Spleen (tissue), 13 donors: ENCODE data around the gene BLNK. TPM values are rescaled to one million over a fixed set of nuclear protein-coding genes. Genes with fewer than 3 reads are reported as not detected.

Source experiments
- DNase-seq: peaks from one replicate; pipeline ENCODE4 v3.0.0-alpha.2; 2020
- H3K27ac ChIP-seq, 8 donors: fragments of 200-600 bp; sonication (generic) in 7 of 8; 1 replicate in 4 of 8; 2 replicates in 4 of 8; pipeline versions ENCODE4 v1.5.0 to v1.8.0; 2016 to 2021; ENCODE audit warnings: inconsistent platforms in 4 of 8, mild to moderate bottlenecking in 4 of 8, moderate library complexity in 1 of 8
- H3K27me3 ChIP-seq, 7 donors: fragments of 200-600 bp; sonication (generic) in 6 of 7; replicated peaks in 1 of 7; 1 replicate in 4 of 7; 2 replicates in 3 of 7; pipeline versions ENCODE4 v1.5.0 to v1.8.0; 2016 to 2021; ENCODE audit warnings: inconsistent platforms in 3 of 7, mild to moderate bottlenecking in 1 of 7
- H3K36me3 ChIP-seq, 6 donors: fragments of 200-600 bp; sonication (generic) in 5 of 6; 1 replicate in 4 of 6; 2 replicates in 2 of 6; pipeline versions ENCODE4 v1.5.0 to v1.8.0; 2016 to 2021; ENCODE audit warnings: inconsistent platforms in 2 of 6
- H3K4me1 ChIP-seq, 6 donors: fragments of 200-600 bp; sonication (generic) in 5 of 6; 1 replicate in 3 of 6; 2 replicates in 3 of 6; pipeline versions ENCODE4 v1.5.0 to v1.8.0; 2016 to 2021; ENCODE audit warnings: inconsistent platforms in 3 of 6
- H3K4me3 ChIP-seq, 8 donors: fragments of 200-600 bp; sonication (generic) in 7 of 8; 1 replicate in 4 of 8; 2 replicates in 4 of 8; pipeline versions ENCODE4 v1.5.0 to v1.8.0; 2016 to 2021; ENCODE audit warnings: inconsistent platforms in 4 of 8, mild to moderate bottlenecking in 4 of 8, moderate library complexity in 2 of 8
- H3K9me3 ChIP-seq, 8 donors: fragments of 200-600 bp; sonication (generic) in 7 of 8; 1 replicate in 4 of 8; 2 replicates in 4 of 8; pipeline versions ENCODE4 v1.5.0 to v1.8.0; 2016 to 2021; ENCODE audit warnings: inconsistent platforms in 4 of 8
- CTCF ChIP-seq, 11 experiments: fragments of 200-600 bp in 7 of 11; fragments of 450-650 bp in 4 of 11; sonication (generic) in 4 of 11; IDR thresholded peaks in 8 of 11; conservative IDR thresholded peaks in 3 of 11; 1 replicate in 7 of 11; 2 replicates in 4 of 11; pipeline versions ENCODE4 v1.4.0 to v1.8.0; 2016 to 2021; ENCODE audit warnings: antibody characterized with exemption in 11 of 11, inconsistent platforms in 4 of 11, mild to moderate bottlenecking in 1 of 11
- POLR2A ChIP-seq, 3 donors: fragments of 450-650 bp; IDR thresholded peaks; one replicate each; pipeline ENCODE4 v1.5.1; 2017; ENCODE audit warnings: antibody characterized with exemption in 3 of 3, mild to moderate bottlenecking in 1 of 3
- POLR2AphosphoS5 ChIP-seq, 3 donors: sonication (generic); formaldehyde crosslinking; IDR thresholded peaks; one replicate each; pipeline ENCODE4 v1.5.1; 2017; ENCODE audit warnings: antibody characterized with exemption in 3 of 3
- WGBS, 5 donors: extraction: QIAGEN DNeasy Blood & Tissue Kit in 3 of 5; methylation state at CpG; one replicate each; pipeline versions ENCODE4 v1.1.5 to v1.1.7; 2013 to 2018; 5-methylcytosine and 5-hydroxymethylcytosine counted together
- intact Hi-C: fragments of 100-400 bp; cut with DNase I; formaldehyde crosslinking; loops from one replicate; pipeline ENCODE4 v1.15.0; 2023; ENCODE audit warnings: low total_unique reads
- long read RNA-seq, 2 donors: transcript quantifications; one replicate each; lab custom pipeline, GENCODE V29; 2026
- polyA plus RNA-seq, 3 donors: library from polyadenylated mRNA; stranded (reverse); fragments of 200-250 nt; gene quantifications; one replicate each; pipeline ENCODE4 v1.2.1, GENCODE V29; 2013
- total RNA-seq, 7 donors: library from RNA; depleted of rRNA in 3 of 7; stranded (reverse); fragments of >200 nt in 3 of 7; fragmentation: NEBNext Ultra II Directional in 4 of 7; extraction: Animal tissue kit (Norgen Biotek cat#: 25700) in 4 of 7; gene quantifications; one replicate each; pipeline versions ENCODE4 v1.1.0 to v1.2.1, GENCODE V29; 2016 to 2021
- donor health status: healthy with polysubstance abuse.
- donor health status: DM: no; HTN: no; CAD: no; lungs with moderate emphysema.
- donor health status: DM: no; HTN: no; CAD: no.
- donor health status: Bipolar disorder and iron deficiency.
- donor health status: healthy.
- donor health status: DM: no; HTN: no; CAD: no.
- donor health status: DM: yes; HTN: yes; CAD: no.

Gene BLNK
- total RNA-seq (100 to 1,000 TPM in 2 of 7 donors, 10 to 100 TPM in 5; 63.7 to 128 (median 89.8) TPM), polyA plus RNA-seq (100 to 1,000 TPM in 2 of 3 donors, 10 to 100 TPM in 1; 76.4 to 116 (median 103) TPM)
- long read RNA-seq, donor 1, partial matches to known transcripts, result 0 of 1 reads
- long read RNA-seq, donor 1, other reads (novel, unspliced or antisense), result 0 of 1 reads
- long read RNA-seq, donor 2, partial matches to known transcripts, result 0 of 1 reads
- long read RNA-seq, donor 2, other reads (novel, unspliced or antisense), result 0 of 1 reads

GRCh38 chr10:96271016-96271815 is at the start of gene BLNK:
Gene BLNK, minus strand, starts transcription at chr10:96271569. Its CDS starts 171 bp downstream, at chr10:96271398.
- intact Hi-C loops, result no loop called here
- peak; percentile 82 for DNase-seq
- 44 to 56% (median 51%) methylated on average over 6 of the region's 6 CpGs for WGBS, 5 donors
- Histone ChIP-seq H3K9me3 (no peaks in the 10 kb centered on the region), H3K27me3 (no peaks in the 10 kb centered on the region), H3K4me3 (peak within 1 kb of the TSS; percentile 31 to 72 (median 45)), H3K4me1 (peaks cover 0 to 73% (median 26%) of the 10 kb centered on the region in 6 donors), H3K27ac (peak within 1 kb of the TSS; percentile 55 to 86 (median 74)), H3K36me3 (peaks cover 0 to 11% (median 0%) of the 10 kb centered on the region in 6 donors)
- TF ChIP-seq POLR2A (IDR thresholded peaks at IDR 0.05) (peak in 2 of 3 donors; percentile 12 to 86), POLR2AphosphoS5 (IDR thresholded peaks at IDR 0.05) (peak in 2 of 3 donors; percentile 75 to 95), CTCF (IDR thresholded peaks at IDR 0.05 in 8 of 11, conservative IDR thresholded peaks at IDR 0.05 in 3 of 11) (no peak)

- Histone ChIP-seq H3K27me3 (peaks cover 0 to 4% (median 0%) of the 10 kb centered on the region in 7 donors), H3K4me3 (no peak overlapping the region), H3K36me3 (no peaks in the 10 kb centered on the region), H3K27ac (no peak overlapping the region), H3K9me3 (no peaks in the 10 kb centered on the region), H3K4me1 (no peaks in the 10 kb centered on the region)
- WGBS, 5 donors, result 37 to 50% (median 45%) methylated on average over 3 of the region's 3 CpGs
- TF ChIP-seq POLR2AphosphoS5 (IDR thresholded peaks at IDR 0.05) (no peak), CTCF (IDR thresholded peaks at IDR 0.05 in 8 of 11, conservative IDR thresholded peaks at IDR 0.05 in 3 of 11) (no peak)
- intact Hi-C loops, result loop anchor here (10.0 kb wide), 1 partner anchor 305 kb away; no protein-coding TSS in a partner anchor
- DNase-seq, result no peak
Measured at GRCh38 chr10:96319754-96320474, 48.5 kb upstream of the BLNK start.

- no peak for DNase-seq
- 69 to 84% (median 76%) methylated on average over 4 of the region's 4 CpGs for WGBS, 5 donors
- intact Hi-C loops, result loop anchor here (10.0 kb wide), 1 partner anchor 302 kb away; no protein-coding TSS in a partner anchor
Measured at GRCh38 chr10:96317067-96317833, 45.9 kb upstream of the BLNK start.

More at GRCh38 chr10:96317067-96317833, 45.9 kb upstream of the BLNK start:
- Histone ChIP-seq H3K4me3 (no peak overlapping the region), H3K36me3 (no peaks in the 10 kb centered on the region), H3K4me1 (no peaks in the 10 kb centered on the region), H3K27me3 (peaks cover 0 to 5% (median 0%) of the 10 kb centered on the region in 7 donors), H3K9me3 (no peaks in the 10 kb centered on the region), H3K27ac (no peak overlapping the region)
- TF ChIP-seq CTCF (IDR thresholded peaks at IDR 0.05 in 8 of 11, conservative IDR thresholded peaks at IDR 0.05 in 3 of 11) (no peak), POLR2A (IDR thresholded peaks at IDR 0.05) (no peak), POLR2AphosphoS5 (IDR thresholded peaks at IDR 0.05) (no peak)
